ENCODE results near the gene RAMACL.
"Not testable (repeated sequence)": the region's sequence is repeated elsewhere in the genome, so short reads cannot be mapped to it uniquely, and the experiment has no call there.

The RAMACL gene

DNA sequence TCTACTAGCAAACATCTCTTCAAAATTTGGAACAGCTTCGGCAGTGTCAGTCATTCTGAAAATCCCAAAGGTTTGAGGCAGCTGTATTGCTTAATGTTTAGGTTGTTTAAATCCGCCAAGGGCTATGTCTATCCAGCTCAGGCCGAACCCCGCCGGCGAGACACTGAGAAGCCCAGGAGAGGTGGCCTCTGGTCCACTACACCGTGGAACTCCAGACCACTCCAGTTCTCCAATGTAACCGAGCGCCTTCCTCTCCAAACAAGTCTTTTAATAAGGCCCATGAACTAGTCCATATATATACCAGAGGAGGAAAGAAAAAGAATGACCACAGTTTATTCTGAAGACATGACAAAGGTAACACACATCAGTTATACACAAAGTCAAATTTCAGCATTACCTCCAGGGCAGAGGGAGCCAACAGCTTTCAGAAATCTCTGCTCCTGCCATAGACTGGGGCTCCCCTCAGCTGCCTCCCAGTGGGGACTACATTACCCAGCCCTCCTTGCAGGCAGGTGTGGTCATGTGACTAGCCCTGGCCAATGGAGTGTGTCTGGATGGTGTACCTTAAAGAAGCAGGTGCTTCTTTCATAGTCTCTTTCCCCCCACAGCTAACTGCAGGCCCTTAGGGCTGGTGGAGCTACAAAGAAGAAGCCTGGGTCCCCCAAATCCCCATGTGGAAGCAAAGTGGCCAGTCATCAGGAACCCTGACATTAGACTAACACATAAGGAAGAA, at the start of gene RAMACL:
RAMACL (minus strand) TSS at position 255 of the 733 bp plus-strand sequence; CDS start at position 54, 201 bp downstream.
- no peak for DNase-seq (ENCODE audit: extremely low read depth, low read depth)
- TF ChIP-seq, protein P1, sequence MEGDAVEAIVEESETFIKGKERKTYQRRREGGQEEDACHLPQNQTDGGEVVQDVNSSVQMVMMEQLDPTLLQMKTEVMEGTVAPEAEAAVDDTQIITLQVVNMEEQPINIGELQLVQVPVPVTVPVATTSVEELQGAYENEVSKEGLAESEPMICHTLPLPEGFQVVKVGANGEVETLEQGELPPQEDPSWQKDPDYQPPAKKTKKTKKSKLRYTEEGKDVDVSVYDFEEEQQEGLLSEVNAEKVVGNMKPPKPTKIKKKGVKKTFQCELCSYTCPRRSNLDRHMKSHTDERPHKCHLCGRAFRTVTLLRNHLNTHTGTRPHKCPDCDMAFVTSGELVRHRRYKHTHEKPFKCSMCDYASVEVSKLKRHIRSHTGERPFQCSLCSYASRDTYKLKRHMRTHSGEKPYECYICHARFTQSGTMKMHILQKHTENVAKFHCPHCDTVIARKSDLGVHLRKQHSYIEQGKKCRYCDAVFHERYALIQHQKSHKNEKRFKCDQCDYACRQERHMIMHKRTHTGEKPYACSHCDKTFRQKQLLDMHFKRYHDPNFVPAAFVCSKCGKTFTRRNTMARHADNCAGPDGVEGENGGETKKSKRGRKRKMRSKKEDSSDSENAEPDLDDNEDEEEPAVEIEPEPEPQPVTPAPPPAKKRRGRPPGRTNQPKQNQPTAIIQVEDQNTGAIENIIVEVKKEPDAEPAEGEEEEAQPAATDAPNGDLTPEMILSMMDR (IDR thresholded peaks at IDR 0.05; ENCODE audit: low read depth, low read length): no peak

DNA sequence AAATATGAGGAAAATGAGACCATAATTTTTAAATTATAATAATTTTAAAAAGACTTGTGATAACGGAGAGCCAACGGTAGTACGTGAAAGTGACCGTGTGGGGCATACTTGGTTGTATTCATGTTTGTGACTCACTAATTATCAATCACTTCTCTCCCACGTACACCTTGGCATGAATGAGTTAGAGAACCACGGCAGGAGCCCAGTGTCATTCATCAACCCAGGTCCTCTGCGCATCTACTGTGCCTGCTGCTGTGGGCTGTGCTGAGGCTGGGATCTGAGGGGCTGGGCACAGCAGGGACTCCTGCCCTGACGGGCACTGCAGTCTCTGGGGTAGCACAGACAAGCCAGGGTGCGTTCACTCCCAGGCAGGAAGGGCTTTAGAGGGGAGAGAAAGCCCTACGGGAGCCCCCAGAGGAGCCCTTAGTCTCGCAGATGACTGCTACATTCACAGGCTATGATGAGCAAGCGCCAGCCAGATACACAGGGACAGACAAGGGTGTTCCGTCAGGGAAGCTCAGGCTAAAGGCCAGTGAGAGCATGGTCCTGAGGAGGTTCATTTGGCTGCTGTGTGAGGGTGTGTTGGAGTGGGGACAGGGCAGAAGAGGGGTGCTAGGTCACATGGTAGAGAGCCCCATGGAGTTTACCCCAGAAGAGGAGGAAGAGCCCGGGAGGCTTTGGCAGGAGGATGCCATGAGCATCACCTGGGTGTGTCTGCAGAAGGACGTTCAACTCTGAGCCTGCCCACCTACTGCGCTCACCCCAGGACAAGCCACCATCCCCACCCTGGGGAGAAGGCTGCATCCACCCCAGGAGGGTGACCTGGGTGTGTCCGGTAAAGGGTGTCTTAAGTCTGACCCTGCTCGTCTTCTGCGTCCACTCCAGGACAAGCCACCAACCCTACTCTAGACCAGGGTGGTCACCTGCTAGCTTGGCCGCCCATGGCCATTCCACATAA, 48.8 kb upstream of the RAMACL start:
- TF ChIP-seq, protein P1 (IDR thresholded peaks at IDR 0.05; ENCODE audit: low read depth, low read length): no peak
- no peak for DNase-seq (ENCODE audit: extremely low read depth, low read depth)

DNA sequence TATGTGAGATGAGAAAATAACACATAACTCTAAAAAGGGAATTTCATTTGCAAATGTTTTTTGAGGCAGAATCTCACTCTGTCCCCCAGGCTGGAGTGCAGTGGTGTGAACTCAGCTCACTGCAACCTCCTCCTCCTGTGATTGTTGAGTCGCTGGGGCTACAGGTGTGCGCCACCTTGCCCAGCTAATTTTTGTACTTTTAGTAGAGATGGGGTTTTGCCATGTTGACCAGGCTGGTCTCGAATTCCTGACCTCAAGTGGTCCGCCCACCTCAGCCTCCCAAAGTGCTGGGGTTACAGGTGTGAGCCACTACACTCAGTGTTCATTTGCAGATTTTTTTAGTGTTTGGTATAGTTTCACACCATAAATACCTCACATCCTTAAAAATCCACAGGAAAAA, 48.1 kb upstream of the RAMACL start:
- not testable (repeated sequence) for DNase-seq (ENCODE audit: extremely low read depth, low read depth)

DNA sequence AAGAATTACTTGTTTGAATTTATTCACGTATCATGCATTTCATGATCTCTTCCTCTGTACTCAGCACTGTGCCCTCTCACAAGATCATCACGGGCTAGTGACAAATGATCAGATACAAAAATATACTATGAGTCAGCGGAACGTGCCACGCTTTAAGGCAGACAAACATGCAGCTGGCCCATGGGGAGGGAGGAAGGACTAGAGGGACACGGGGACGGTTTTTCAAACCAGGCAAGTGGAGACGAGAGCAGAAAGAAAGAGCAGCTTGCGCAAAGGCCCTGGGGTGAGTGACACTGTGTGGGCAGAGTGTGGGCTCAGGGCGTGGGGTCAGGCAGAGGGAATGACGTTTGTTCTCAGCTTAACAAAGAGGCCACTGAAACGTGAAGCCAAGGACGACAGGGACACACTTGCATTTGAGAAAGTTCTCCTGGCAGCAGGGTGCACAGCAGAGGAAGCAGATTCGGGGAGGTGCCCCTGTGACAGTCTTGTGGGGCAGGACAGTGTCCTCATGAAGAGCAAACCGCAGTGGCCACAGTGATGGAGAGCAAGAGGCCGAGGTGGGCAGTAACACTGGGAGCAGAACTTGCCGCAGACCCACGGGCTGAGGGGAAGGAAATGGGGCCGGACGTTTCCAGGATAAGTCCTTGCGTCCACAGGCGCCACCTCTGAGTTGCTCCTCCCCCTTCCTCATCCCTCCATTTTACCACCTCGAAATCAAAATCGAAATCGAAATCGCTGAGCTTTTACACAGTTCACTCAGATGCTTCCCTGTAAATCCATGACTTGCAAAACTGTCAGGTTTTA, 47.5 kb upstream of the RAMACL start:
- DNase-seq (ENCODE audit: extremely low read depth, low read depth): no peak
- TF ChIP-seq, protein P1 (IDR thresholded peaks at IDR 0.05; ENCODE audit: low read depth, low read length): no peak

DNA sequence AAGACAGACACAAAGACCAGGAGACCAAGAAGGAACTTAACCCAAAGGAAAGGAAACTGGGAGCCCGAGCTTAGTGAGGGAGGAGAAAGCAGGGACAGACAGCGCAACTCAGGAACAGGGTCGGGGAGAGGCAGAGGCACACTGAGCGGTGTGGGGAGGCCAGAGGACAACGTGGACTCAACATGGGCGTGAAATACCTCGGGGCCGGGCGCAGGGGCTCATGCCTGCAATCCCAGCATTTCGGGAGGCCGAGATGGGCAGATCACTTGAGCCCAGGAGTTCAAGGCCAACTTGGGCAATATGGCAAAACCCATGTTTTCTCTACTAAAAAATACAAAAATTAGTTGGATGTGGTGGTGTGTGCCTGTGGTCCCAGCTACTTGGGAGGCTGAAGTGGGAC, 46.3 kb upstream of the RAMACL start:
- TF ChIP-seq, protein P1 (IDR thresholded peaks at IDR 0.05; ENCODE audit: low read depth, low read length): no peak
- DNase-seq (ENCODE audit: extremely low read depth, low read depth): no peak

DNA sequence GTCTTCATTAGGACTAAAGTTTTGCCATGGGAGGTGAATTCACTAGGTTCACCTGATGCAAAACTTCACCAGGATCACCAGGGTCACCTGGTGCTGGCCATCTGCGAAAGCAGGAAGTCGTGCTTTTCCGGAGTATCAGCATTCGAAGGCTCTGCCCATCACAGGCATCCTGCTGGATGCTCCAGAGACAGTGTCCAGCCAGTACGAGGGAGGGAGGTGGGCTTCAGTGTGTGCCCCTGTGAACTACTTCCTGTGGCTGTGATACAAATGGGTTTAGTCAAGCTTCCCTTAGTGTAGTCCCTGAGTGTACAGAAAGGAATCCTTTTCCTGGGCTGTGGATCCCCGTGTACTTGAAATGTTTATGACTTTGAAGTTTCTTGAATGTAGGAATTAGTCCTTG, 44.0 kb upstream of the RAMACL start:
- no peak for DNase-seq (ENCODE audit: extremely low read depth, low read depth)
- TF ChIP-seq, protein P1 (IDR thresholded peaks at IDR 0.05; ENCODE audit: low read depth, low read length): no peak

DNA sequence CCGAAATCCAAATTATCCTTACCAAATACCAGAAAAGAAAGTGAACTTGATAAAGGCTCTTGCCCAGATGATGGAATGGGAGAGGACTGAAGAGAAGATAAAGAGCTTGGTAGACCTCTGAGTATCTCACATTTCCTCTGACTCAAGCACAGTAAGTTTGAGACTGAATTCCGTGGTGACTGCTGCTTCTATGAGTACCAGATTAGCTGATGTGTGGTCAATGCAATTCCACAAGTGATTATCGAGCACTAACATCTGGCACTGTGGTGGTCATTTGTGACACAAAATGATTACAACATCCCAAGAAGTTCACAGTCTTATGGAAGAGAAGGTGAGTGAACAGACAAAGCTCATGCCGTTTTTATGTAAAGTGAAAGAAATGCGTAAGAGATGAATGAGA, 43.1 kb upstream of the RAMACL start:
- no peak for DNase-seq (ENCODE audit: extremely low read depth, low read depth)

More for the DNA sequence above, 43.1 kb upstream of the RAMACL start:
- TF ChIP-seq, protein P1 (IDR thresholded peaks at IDR 0.05; ENCODE audit: low read depth, low read length): no peak

All from AG09319 (cell line).